Suppressor macrophage (primary cell): Measurements from ENCODE around the gene NUP210L.

Experiments used
- DNase-seq, 4 experiments: peaks; one replicate each; pipeline ENCODE4 v3.0.0-alpha.2; 2020 to 2022
- total RNA-seq, 17 experiments: gene quantifications; one replicate each; lab custom pipeline; 2026; ENCODE audit warnings: mixed read lengths in 6 of 17, inconsistent platforms in 3 of 17; lab: John Stamatoyannopoulos, UW

Gene NUP210L
- total RNA-seq = 0.05 to 3.5 (median 0.13) reads per million in 17 experiments

DNA sequence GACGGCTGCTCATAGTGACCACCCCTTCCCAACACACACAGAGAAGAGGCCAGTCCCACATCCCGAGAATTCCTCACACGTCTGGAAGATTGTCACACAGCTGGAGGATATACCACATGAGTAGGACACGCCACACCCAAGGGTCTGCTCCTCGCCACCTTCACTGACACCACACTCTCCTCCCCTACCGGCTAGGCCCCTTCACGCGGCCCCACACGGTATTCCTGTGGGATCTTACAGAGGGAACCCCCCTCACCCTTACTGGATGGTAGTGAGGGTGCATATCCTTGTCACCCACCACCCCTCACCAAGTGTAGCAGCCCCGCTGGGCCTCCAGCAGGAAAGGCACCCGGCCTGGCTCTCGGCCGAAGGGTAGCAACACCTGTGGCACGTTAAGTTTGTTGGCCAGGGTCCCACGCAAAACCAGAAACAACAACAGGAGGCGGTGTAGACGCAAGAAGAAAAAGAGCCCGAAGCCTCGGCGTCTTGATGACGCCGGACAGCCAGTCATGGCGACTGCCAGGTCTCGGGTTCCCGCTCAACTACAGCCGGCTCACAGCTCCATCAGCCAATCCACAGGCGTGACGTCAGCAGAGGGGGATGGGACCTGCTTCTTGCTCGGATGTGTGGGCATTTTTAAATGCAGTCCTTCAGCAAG, at the start of gene NUP210L:
TSS of gene NUP210L (minus strand) at position 540 of the 658 bp plus-strand sequence.
- no peak for DNase-seq

DNA sequence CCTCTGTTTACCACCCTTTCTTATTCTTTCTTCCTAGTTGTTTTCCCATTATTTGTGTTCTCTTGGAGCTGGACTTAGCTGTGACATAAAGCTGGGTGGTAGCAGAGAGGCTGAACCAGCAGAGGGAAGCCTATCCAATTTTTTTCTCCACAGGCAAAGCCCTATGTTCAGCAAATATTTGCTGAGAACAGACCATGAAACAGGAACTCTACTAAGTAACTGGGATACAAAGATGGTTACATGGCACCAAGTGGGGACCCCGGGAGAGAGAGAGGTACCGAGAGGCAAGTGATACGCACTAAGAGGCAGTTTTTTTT, 44.6 kb upstream of the NUP210L start:
- peak in 2 of 4 experiments; percentile 35 to 41 for DNase-seq

DNA sequence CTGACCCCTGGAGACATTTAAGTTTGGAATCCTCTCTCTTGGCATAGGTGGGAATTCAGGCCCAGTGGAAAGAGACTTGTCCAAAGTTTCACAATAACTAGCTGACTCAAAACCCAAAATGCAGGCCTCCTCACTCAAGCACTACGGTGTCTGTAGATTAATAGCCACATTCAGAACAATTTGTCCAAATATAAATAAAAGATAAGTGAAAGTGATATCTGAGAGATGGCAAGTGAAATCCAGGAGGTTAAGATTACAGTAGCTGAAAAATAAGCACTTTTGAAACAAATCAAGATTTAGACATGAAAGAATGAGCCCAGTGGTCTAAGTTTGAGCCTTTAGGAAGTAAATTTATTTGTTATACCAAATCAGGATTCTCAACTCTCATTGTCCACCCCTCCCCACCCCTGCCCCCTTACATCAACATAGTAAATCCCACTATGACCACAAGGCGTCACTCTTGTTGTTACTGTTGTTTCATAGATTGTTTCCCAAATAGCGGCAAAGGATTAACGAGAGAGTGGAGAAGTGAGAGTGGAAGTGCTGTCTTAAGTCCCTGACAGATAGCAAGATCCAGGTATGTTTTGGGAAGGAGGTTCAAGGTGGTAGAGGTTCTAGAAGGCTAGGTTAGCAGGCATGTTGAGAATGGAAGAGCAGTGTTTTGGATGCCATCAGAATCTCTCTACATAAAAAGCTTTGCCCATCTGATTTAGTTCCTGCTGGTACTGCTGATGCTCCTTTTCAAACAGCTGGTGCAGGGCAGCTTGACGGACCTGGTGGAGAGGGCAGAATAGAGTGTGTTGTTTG, 44.1 kb upstream of the NUP210L start:
- DNase-seq = peak; percentile 49 to 75 (median 72)

DNA sequence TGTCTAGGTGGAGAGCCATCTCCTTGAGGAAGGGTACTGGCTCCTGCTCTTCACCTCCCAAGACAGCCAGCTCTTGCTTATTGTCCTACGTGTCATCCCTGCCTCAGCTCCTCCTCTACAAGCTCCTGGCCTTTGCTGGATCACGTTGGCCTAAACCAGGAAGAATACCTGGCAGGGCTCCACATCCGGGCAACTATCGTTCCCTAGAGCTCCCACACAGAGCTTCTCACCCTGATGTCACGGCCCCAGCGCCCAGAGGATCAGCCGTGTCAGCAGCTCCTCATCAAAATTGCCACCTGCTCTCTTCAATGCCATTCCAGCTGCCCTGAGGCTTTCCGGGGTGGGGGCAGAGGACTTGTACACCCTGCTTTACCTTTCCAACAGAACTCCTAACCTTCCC, 38.9 kb upstream of the NUP210L start:
- no peak for DNase-seq

DNA sequence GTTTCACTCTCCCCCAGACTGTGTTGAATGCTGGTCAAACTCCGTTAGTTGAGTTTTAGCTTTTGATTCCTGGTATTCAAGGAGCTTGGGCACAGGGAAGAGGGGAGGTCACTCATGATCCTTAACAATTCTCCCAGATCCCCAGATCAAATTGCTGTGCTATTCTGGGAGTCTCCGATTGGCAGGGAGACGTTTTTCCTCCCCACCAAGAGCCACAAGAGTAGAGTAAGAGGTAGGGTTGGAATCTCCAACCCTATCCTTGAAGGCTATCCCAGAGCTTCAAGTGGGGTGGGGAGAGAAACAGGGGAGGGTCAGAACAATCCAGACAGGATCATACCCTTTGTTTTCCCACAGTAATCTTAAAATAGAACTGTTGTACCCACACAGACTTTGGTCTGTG, 37.6 kb upstream of the NUP210L start:
- DNase-seq = no peak

DNA sequence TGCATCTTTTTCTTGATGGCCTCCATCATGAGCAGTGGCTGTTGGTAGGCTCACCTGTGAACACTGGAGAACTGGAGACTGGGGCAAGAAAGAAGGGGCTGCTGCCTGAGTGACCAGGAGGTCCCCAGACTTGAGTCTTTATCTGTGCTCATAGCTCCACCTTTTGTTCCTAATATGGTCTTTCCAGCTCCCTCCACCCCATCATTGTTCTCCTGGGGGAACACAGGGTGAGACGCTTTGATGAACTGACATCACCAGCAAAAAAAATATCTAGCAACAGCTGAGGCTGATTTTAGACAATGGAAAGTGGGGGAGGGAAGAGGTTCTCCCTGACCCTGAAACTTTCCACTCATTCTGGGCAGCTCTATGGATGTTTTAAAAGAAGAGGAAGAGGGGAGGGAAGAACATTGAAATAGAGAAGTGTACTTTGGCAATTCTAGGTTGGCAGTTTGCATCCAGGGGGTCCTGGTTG, 37.2 kb upstream of the NUP210L start, which contains the start of gene TPM3:
TSS of gene TPM3 (minus strand) at position 111 of the 472 bp plus-strand sequence. CDS start at position 29, 82 bp downstream.
- peak; percentile 33 to 73 (median 54) for DNase-seq

DNA sequence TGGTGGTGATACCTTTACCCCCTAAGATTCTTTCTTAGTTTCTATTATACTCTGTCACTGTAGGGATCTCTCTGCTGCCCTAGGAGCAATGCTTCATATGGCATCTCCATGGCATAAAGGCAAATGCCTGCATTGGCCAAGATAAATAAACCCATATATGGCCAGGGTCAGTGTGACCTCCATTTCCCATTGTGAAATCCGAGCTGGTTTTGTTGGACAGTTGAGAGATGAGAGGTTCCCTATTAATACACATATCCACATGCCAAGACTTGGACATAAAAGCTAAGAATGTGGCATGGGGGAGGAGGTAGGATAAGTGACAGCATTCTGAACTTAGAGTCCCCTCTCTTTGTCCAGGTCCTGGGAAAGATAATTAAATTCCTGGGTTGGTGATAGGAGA, 35.7 kb upstream of the NUP210L start:
- peak; percentile 31 to 55 (median 34) for DNase-seq

DNA sequence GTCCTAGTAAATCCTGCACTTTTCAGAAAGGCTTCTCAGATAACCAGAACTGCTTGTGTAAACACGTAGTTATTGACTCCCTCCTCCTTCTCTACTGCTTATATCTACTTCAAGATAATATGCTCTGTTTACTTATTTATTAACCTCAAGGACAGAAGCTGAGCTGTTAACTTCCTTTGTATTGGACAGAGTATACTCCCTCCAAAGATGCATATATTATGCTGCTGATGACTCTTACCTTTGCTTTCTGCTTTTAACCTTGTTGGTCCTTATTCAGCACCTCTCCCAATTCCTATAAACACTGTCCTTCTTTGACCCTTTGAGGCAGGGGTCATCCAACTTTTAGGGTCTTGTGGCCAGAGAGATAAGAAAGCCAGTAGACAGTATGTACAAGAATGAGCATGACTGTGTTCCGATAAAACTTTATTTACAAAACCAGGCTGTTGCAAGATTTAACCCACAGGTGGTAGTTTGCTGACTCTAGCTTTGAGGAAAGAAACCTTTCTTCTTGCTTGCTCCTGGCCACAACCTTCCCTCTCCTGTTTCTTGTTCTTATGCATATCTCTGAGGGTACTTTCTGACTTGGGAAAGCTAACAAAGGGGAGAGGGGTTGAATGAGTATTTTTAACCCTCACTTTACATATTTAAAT, 32.1 kb upstream of the NUP210L start:
- DNase-seq = no peak

DNA sequence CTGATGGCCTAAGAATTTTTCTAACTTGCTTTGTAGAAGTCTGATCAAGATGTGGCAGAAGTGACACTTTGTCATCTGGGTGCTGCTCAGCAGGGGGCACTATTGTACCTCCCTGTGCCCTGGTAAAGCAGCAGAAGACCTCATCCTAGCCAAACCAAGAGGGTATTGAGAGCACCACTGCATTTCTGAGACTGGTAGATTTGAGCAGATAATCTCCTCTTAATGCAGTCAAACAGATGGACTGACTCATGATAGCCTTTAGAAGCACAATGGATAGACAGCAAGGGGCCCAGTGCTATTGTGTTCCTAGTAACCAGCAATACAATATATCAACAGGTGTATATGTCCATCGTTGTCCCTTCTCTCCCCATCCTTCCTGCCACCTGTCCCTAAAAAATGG, 31.3 kb upstream of the NUP210L start:
- DNase-seq = peak; percentile 83 to 88 (median 84)

DNA sequence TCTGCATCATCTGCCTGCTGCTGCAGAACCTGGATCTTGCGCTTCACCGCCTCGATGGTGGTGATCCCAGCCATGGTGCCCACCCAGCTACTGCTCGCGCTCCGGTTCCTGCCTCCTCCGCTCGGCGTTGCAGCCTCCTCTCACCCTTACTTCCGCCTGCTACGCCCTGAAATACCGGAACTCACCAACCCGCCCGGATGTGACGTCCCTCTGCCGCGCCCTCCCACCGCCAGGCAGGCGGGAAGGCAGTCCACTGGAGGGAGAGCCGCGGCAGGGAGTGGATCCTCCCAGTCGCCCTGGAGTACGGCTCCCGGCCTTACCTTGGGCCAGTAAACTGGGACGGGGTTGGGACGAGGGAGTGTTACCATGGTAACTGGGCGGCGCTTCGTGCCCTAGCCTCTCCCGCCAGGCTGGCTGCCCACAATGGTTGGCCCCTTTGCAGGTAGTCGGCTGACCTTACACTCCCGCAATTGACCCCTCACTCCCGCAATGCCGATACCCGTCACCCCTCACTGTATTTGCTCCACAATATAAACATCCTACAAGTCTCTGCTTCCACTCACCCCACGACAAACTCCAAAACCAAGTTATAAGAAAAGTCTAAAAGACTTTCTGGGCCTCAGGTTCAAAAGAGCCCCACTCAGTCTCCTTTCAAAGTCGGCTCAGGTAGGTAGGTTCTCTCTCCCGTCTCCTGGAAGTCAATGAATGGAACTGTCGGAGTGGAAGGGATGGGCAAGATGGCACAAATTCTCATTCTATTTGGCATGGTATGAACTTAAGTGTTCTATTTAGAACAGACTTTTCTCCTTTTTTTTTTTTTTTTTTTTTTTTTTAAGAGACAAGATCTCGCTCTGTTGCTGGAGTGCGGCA, 28.4 kb upstream of the NUP210L start:
- DNase-seq = peak; percentile 97 to 98 (median 98)

DNA sequence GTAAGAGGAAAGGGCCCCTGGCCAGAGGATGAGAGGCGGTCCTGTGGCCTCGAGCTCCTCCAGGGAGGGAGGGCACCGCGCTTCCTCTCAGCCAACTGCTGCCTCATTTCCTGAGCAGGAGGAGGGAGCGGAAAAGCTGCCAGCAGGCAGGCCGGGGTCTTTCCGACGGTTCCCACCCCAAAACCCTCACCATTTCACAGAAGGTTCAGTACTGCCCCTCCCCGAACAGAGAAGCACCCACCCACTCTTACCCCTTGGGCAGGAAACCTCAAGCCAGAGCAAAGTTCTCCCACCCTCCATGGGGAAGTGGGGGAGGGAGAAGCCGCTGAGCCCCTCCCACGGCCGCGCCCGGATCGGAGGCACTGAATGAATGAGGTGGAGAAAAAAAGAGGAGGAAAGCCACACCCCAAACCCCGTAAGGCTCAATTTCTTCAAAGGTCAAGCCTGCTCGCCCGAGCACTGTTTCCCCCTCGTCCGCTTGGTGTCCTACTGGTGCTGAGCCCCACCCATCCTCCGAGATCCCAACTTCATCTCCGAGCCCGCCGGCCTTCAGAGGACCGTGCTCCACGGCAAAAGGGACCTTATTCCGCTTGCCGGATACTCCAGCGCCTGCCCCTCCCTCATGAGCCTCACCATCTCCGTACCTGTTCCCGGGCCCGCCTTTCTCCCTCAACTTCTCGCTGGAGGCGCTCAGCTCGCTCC, 27.6 kb upstream of the NUP210L start:
- DNase-seq = peak; percentile 94 to 99 (median 96)

DNA sequence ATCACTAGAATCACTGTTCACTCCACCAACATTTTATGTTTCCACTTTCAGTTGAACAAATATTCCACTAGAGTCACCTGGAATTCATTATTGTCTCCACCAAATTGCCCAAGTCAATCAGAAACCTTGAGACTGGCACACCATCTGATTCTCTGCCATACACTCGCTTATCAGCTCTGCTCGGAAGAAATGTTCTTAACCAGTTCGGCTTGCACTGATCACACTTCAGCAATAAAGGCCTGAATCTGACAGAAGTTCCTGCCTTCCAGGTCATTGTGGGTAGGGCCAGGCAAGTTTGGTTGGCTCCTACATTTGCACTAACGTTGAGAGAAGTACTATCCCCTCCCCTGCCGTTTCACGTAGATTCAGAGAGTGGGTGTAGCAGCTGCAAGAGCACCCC, 27.1 kb upstream of the NUP210L start:
- DNase-seq = no peak

DNA sequence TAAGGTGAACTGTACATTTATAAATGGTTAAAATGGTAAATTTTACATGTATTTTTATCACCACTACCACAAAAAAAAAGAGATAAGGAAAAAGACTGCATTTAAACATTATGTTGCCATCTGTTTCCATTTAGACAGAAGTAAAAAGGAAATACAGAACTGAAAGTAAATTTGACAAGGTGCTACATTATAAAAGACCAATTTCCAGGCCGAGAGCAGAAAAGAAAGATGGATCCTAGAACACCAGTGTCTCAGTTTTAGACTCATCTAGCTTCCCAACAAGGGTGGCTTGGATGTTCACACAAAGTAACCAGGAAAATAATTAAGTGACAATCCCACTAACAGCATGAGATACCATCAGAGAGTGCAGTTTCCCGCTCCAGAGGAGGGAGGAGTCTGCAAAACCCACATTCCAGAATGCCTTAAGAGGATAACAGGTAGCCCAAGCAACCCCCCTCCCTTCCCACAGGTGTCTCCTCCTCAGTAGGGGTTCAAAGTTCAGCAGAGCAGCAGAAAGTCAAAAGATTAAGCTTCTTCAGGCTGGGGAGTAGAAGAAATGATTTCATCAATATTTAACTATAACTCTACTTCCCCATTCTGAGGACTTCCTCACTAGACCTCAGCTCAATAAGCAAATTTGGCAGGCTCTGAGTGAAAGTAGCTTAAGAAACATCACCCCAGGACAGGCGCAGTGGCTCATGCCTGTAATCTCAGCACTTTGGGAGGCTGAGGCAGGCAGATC, 25.2 kb upstream of the NUP210L start:
- peak; percentile 83 to 94 (median 88) for DNase-seq

DNA sequence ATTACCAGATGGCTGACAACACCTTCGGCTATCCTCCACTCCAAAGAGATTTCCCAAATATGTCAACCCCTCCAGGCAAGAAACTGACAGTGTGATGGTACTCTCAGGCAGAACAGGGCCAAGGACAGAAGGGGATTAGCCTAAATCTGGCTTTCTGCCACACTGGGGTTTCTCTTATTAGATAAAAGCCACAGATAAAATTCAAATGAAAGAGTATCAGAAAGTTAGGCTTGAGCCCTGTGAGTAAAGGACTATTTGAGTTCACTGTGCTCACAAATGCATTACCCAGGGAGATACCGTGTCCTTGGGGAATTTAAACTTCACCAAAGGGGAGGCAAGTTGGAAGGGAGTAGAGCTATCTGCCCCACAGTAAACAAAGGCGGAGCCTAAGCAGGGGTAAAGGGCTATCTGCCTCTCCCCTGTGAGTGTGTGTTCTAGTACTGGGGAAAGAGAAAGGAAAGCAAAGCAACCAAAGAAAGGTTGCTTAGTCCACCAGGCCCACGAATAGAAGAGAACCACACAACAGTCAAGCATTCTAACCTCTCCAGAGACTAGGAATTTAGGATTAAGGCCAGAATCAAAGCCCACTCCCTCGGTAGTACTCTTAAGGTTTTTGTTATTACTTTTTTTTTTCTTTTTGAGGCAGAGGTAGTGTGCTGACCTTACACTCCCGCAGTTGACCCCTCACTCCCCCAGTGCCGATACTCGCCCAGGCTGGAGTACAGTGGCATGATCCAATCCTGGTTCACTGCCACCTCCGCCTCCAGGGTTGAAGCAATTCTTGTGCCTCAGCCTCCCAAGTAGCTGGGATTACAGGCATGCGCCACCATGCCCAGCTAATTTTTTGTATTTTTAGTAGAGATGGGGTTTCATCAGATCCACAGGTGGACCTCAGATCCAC, 24.3 kb upstream of the NUP210L start:
- no peak for DNase-seq

DNA sequence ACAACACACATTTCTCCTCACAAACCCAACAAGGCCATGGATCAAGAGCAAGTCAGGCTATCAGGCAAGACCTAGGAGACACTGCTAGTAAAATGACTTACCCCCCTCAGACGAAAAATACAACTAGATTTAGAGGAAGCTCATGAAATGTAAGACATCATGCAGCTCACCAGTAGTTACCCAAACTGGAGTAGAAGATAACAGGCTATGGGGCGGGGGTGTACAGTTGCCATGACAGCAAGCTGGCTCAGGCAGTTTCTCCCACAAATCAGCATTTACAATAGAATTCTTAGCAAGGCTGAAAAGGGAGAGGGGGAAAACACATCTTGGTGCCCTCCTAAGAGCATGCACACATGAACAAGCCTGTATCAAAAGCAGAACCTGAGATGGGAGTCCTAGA, 23.1 kb upstream of the NUP210L start:
- peak; percentile 37 to 66 (median 62) for DNase-seq

DNA sequence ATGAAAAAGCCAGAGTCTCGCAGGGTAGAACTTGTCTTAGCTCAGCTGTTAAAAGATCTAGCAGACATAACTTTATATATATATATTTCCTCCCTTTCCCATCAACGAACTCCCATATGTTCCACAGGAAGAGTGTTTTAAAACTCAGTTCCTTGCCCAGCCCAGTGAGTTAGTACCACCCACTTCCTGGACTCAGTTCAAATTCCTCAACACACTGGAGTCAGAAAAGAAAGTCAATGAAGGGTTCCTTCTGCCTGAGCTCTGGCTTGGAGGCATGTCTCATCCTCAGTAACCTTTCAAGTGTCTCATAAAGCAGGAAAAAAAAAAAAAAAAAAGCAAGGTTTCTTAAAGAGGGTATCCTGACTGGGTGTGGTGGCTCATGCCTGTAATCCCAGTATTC, 21.5 kb upstream of the NUP210L start:
- DNase-seq = peak; percentile 43 to 65 (median 57)

DNA sequence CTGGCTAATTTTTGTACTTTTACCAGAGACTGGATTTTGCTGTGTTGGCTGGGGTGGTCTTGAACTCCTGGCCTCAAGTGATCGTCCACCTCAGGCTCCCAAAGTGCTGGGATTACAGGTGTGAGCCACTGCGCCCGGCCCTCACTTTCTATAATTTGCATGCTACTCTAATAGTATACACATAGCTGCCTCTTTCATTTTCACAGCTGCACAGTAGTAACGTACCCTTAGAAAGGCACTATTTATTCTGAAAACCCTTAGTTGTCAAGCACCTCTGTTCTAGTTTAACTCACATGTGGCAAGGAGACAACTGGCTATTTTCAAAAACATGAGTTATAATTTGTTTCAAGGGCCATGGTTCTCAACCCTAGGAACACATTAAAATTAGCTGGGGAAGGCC, 19.8 kb upstream of the NUP210L start:
- no peak for DNase-seq

DNA sequence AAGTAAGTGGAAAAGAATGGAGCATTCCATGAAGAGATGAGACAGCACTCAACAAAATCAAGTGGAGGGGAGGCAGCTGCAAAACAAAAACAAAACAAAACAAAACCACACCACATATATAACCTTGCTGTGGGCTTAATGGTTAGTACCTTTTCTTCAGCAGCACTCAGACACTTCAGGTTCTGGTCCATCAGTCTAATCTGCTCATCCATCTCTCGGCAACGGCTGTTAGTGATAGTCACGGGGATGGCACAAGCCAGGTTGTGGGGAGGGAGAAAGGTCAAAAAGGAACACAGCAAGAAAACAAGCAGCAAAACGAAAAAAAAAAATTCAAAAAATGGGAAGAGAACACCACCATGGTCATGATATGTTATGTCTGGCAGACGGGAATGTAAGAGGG, 17.0 kb upstream of the NUP210L start:
- DNase-seq = no peak

DNA sequence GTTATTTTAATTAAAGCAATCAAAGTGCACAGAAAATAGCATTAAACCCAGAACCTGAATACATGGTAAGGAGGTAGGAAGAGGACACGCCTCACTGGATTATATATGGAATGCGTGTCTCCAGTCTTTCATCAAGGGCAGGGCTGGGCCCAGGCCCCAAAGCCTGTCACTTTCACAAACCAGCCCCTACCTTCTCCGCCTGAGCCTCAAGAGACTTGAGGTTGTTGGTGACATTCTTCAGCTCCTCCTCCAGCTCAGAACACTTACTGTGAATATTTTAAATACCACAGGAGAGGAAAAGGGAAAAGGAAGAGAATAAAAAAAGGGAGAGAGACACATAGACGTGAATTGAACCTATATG, 16.3 kb upstream of the NUP210L start:
- no peak for DNase-seq
